Measurements from ENCODE around the gene ANKRD55. TPM values are rescaled to one million over a fixed set of nuclear protein-coding genes. Genes with fewer than 3 reads are reported as not detected.

Gene ANKRD55
- total RNA-seq (under 1 TPM in 1 of 6 donors, not detected in 5; 0.06 TPM), polyA plus RNA-seq (not detected)

DNA sequence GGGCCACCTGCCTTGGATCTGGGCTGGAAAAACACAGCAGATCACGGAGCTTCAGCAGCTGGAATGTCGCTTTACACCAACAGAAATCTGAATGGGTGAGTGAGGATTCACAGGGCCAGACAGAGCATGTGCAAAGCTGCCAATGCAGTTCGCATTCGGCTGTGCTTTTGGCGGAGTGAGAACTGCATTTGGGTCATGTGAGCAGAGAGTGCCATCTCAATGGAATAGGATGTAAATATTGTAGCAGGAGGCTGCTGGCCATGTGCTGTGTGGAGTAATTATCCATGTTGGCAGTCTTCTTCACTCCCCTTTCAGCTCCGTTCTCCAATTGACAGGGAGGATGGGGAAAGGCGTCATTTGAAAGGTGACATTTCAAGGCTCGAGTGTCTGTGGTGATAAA is at the start of gene ANKRD55:
ANKRD55 (minus strand) TSS at position 101 of the 400 bp plus-strand sequence. CDS start 417 bp downstream, outside the sequence.
- no peaks in the 10 kb centered on the region for H3K27me3 ChIP-seq
- no peaks in the 10 kb centered on the region for H3K36me3 ChIP-seq
- ATAC-seq (no peak), DNase-seq (no peak), FAIRE-seq (no peak)
- H3K9me3 ChIP-seq = no peaks in the 10 kb centered on the region
- intact Hi-C loops (cut with DNase I) = no loop called here
- no peak within 1 kb of the TSS for H3K4me3 ChIP-seq
- WGBS, 2 donors = 30 to 32% methylated on average over 8 of the region's 8 CpGs
- TF ChIP-seq, protein P1, sequence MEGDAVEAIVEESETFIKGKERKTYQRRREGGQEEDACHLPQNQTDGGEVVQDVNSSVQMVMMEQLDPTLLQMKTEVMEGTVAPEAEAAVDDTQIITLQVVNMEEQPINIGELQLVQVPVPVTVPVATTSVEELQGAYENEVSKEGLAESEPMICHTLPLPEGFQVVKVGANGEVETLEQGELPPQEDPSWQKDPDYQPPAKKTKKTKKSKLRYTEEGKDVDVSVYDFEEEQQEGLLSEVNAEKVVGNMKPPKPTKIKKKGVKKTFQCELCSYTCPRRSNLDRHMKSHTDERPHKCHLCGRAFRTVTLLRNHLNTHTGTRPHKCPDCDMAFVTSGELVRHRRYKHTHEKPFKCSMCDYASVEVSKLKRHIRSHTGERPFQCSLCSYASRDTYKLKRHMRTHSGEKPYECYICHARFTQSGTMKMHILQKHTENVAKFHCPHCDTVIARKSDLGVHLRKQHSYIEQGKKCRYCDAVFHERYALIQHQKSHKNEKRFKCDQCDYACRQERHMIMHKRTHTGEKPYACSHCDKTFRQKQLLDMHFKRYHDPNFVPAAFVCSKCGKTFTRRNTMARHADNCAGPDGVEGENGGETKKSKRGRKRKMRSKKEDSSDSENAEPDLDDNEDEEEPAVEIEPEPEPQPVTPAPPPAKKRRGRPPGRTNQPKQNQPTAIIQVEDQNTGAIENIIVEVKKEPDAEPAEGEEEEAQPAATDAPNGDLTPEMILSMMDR (IDR thresholded peaks at IDR 0.05) = no peak
- no peaks in the 10 kb centered on the region for H3K4me1 ChIP-seq
- H3K27ac ChIP-seq = no peak within 1 kb of the TSS

DNA sequence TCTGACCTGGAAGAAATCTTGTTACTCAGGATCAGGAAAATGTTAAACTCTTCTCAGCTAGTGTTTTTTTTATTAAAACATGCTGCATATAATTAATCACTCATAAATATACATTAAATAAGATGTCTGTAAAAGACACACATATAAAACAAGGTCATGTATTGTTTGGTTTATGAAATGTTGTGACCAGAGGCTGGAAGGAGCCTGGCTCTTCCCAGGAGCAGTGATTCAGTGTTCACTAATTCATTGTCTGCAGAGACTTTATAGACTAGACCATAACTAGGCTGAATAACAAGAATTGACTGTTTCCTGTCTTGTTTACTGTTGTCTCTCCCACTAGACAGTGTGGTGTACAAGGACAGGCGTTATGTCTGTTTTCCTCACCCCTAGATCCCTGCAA is 49.1 kb upstream of the ANKRD55 start:
- no peaks in the 10 kb centered on the region for H3K36me3 ChIP-seq
- DNase-seq (no peak), FAIRE-seq (no peak), ATAC-seq (no peak)
- H3K4me3 ChIP-seq = no peak overlapping the region
- no peaks in the 10 kb centered on the region for H3K9me3 ChIP-seq
- TF ChIP-seq, protein P1 (IDR thresholded peaks at IDR 0.05) = no peak
- H3K27ac ChIP-seq = no peak overlapping the region
- no peaks in the 10 kb centered on the region for H3K27me3 ChIP-seq
- intact Hi-C loops (cut with DNase I) = no loop called here
- 92 to 97% methylated on average over 1 of the region's 1 CpG for WGBS, 2 donors
- H3K4me1 ChIP-seq = peaks cover 5 to 8% (median 7%) of the 10 kb centered on the region in 3 donors

DNA sequence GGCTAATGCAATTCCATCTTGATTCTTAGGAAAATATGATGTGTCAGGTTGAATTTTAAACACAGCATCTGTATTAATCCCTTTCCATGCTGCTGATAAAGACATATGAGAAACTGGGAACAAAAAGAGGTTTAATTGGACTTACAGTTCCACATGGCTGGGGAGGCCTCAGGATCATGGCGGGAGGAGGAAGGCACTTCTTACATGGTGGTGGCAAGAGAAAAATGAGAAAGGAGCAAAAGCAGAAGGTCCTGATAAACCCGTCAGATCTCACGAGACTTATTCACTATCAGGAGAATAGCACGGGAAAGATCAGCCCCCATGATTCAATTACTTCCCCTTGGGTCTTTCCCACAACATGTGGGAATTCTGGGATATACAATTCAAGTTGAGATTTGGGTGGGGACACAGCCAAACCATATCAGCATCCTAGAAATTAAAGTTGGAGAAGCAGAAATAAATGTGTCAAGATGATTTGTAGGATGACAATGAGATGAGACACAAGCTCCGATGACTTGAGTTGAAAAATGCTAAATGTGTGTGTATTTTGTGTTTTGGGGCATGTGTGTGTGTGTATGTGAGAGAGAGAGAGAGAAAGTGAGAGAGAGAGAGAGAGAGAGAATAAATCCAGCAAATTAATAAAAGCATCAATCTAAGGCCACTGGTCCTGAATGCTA is 48.5 kb upstream of the ANKRD55 start:
- Histone ChIP-seq H3K36me3 (no peaks in the 10 kb centered on the region), H3K4me3 (no peak overlapping the region), H3K4me1 (peaks cover 5 to 8% (median 5%) of the 10 kb centered on the region in 3 donors), H3K27ac (no peak overlapping the region), H3K27me3 (no peaks in the 10 kb centered on the region), H3K9me3 (no peaks in the 10 kb centered on the region)
- intact Hi-C loops (cut with DNase I) = no loop called here
- TF ChIP-seq, protein P1 (IDR thresholded peaks at IDR 0.05) = no peak
- WGBS, 2 donors = 78 to 87% methylated on average over 5 of the region's 5 CpGs
- ATAC-seq (no peak), DNase-seq (no peak), FAIRE-seq (no peak)

DNA sequence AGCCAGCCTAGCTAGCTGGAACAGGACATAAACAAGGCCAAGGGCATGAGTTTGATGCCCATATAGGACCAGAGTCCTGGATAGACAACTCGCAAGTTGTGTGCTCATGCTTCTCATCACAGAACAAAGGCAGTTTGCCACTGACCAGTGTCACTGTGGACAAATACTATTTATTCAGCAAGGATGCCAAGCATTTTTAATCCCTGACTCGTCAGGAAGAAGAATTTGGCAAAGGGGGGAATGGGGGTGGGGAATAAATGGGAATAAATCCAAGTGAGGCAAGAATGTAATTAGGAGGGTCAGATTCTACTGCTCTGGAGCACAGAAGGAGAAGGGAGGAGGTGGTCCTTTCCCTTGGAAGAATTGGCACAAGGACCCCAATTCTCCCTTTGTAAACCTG is 46.8 kb upstream of the ANKRD55 start:
- WGBS, 2 donors = 19 to 28% methylated on average over 2 of the region's 2 CpGs
- peak overlapping the region in 2 of 4 donors; percentile 21 to 28 for H3K27ac ChIP-seq

More for the DNA sequence above, 46.8 kb upstream of the ANKRD55 start:
- FAIRE-seq = no peak
- DNase-seq = peak in 2 of 6 donors; percentile 14 to 40
- TF ChIP-seq, protein P1 (IDR thresholded peaks at IDR 0.05) = no peak
- Histone ChIP-seq H3K4me1 (peaks cover 0 to 5% (median 5%) of the 10 kb centered on the region in 3 donors), H3K4me3 (no peak overlapping the region), H3K9me3 (no peaks in the 10 kb centered on the region), H3K27me3 (no peaks in the 10 kb centered on the region), H3K36me3 (no peaks in the 10 kb centered on the region)
- intact Hi-C loops (cut with DNase I) = loop anchor here in 2 of 3 donors (10.0 kb wide), 2 partner anchors 45 to 555 kb away; no protein-coding TSS in a partner anchor
- ATAC-seq = peak; percentile 43 to 80 (median 70)
